DMS114 treated with DMSO at 0.1 percent for 48 hours (cell line): ENCODE results near the gene KCNQ1OT1.

Experiments used
- DNase-seq: peaks from one replicate; lab custom pipeline; 2025; ENCODE audit not compliant: unreplicated experiment; lab: John Stamatoyannopoulos, UW

The KCNQ1OT1 gene

GRCh38 chr11:2612884-2613571 lies 86.8 kb downstream of the KCNQ1OT1 start:
- DNase-seq: no peak

GRCh38 chr11:2609345-2609744 lies 90.4 kb downstream of the KCNQ1OT1 start:
- no peak for DNase-seq

- DNase-seq: no peak
Measured at GRCh38 chr11:2599561-2600189, 100.1 kb downstream of the KCNQ1OT1 start.

GRCh38 chr11:2595204-2595603 lies 104.6 kb downstream of the KCNQ1OT1 start:
- no peak for DNase-seq

- no peak for DNase-seq
Measured at GRCh38 chr11:2594267-2594666, 105.5 kb downstream of the KCNQ1OT1 start.

- DNase-seq: no peak
Measured at GRCh38 chr11:2593393-2593950, 106.3 kb downstream of the KCNQ1OT1 start.

- DNase-seq: no peak
Measured at GRCh38 chr11:2592559-2593392, 107.0 kb downstream of the KCNQ1OT1 start.

GRCh38 chr11:2591805-2592204 lies 108.0 kb downstream of the KCNQ1OT1 start:
- DNase-seq: no peak

GRCh38 chr11:2590965-2591754 lies 108.6 kb downstream of the KCNQ1OT1 start:
- no peak for DNase-seq

- no peak for DNase-seq
Measured at GRCh38 chr11:2590131-2590964, 109.4 kb downstream of the KCNQ1OT1 start.

GRCh38 chr11:2589538-2589934 lies 110.3 kb downstream of the KCNQ1OT1 start:
- no peak for DNase-seq

GRCh38 chr11:2588809-2589537 lies 110.8 kb downstream of the KCNQ1OT1 start:
- no peak for DNase-seq

GRCh38 chr11:2587976-2588748 lies 111.6 kb downstream of the KCNQ1OT1 start:
- DNase-seq: no peak

GRCh38 chr11:2587132-2587930 lies 112.5 kb downstream of the KCNQ1OT1 start:
- no peak for DNase-seq

- no peak for DNase-seq
Measured at GRCh38 chr11:2586793-2587131, 113.0 kb downstream of the KCNQ1OT1 start.

- no peak for DNase-seq
Measured at GRCh38 chr11:2586087-2586792, 113.6 kb downstream of the KCNQ1OT1 start.

GRCh38 chr11:2585566-2586086 lies 114.2 kb downstream of the KCNQ1OT1 start:
- DNase-seq: no peak
